ENCODE results near the gene GCC2.
"Not testable (repeated sequence)": the region's sequence is repeated elsewhere in the genome, so short reads cannot be mapped to it uniquely, and the experiment has no call there.

The GCC2 gene

DNA sequence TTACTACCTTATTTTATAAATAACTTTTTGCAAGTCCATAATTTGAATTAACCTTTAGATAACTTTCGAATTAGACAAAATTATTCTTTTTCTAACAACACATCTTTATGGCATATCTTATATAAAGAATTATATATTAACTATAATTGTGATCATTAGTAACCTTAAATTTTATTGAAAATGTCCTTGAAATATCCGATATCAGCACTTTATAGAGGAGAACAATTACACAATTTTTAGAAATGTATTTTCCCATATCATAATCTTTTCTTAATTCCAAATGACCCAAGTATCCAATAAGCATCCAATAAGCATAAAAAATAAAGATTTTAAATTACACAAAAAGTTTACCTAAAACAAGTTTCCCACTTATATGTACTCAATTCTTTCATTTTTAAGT lies 7.3 kb upstream of the GCC2 start:
- no peak for DNase-seq

GRCh38 chr2:108444941-108445840 lies 3.8 kb upstream of the GCC2 start:
- no peak for DNase-seq

GRCh38 chr2:108446703-108447102 lies 2.3 kb upstream of the GCC2 start:
- DNase-seq = no peak

DNA sequence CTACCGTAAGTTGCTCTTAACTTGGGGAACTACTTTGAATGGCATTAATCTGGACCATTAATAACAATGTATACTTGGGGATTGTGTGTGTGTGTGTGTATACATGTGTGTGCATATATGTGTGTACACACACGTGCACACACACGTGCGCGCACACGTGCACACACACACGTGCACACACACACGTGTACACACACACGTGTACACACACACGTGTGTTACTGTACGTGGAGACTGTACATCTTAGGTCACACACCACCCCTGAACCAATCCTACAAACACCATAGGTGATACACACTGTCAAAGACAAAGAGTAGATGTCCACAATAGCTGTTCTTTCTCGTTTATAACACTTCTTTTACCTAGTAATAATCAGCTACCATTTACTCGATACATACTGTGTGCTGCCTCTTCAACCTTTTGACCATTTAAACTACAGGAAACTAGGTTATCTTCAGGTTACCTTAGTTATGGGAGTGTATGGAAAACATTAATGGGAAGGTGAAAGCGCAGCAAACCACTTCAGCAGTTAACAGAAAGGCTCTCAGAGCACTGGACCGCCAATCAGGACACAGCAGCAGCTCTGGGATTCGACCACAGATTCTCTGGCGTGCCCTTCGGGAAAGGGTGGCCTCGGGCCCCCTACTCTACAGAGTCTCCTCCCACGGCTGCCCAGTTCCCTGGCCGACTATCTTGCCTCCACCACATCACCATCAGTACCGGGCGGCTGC lies 894 bp upstream of the GCC2 start:
- DNase-seq = no peak

DNA sequence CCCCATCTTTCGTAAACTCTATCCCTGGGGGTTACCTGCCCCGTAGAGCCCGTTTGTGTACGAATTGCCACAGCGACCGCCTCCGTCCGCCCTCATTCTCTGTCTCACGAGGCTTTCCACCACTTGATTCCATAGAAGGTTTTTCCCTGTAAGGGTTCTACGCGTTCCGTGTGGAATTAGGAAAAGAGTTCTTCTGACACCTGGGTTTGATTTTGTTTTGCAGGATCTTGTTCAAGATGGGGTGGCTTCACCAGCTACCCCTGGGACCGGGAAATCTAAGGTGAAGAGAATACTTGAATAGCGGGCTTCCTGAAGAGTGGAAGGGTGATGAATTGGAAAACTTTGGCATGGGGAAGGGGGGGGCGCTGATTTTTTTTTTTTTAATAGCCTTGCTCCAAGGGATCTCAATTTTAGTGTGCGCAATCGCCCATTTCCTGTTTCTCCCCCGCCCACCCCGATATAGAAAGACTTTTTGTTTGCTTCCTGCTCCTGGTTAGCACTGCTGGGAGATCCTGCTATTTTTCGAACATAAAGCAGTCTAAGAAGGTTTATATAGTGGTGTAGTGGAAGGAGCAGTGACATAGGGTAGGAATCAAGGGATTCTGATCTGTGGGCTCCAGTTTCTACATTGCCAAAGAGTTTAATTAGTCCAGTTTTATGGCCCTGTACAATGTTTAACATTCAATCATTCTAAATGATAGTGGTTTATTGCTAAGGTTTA lies 564 bp downstream of the GCC2 start:
- peak in 1 of 4 experiments; percentile 6 for DNase-seq

GRCh38 chr2:108450863-108451262 lies 1.9 kb downstream of the GCC2 start:
- DNase-seq = no peak

- no peak for DNase-seq
These were observed 3.0 kb downstream of the GCC2 start for GRCh38 chr2:108451976-108452375.

DNA sequence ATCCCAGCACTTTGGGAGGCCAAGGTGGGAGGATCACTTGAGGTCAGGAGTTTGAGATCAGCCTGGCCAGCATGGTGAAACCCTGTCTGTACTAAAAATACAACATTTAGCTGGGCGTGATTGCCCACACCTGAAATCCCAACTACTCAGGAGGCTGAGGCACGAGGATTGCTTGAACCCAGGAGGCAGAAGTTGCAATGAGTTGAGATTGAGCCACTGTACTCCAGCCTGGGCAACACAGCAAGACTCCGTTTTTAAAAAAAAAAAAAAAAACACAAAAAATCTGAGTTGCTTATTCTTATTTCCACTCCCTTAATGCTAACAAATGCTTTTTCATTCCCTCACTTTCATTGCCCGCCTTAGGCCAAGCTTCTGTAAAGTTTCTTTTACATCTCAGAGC lies 4.5 kb downstream of the GCC2 start:
- DNase-seq = not testable (repeated sequence)

DNA sequence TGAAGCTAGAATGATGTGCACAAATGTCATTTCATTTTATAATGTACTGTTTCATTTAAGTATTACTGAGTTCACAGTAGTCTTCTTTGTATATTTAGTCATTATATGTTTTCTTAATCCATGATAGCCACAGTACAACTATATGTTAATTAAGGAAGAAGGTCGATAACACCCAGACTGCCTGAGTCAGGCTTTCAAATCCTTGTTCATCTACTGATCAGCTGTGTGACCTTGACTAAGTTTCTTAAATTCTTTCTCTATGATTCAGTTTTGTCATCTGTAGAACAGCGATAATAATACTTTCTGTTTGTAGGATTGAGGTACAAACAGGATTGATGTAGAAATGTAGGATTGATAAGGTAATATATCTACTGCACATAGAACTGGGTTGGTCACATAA lies 5.4 kb downstream of the GCC2 start:
- no peak for DNase-seq

GRCh38 chr2:108455571-108455970 lies 6.6 kb downstream of the GCC2 start:
- DNase-seq = no peak

GRCh38 chr2:108458082-108458481 lies 9.1 kb downstream of the GCC2 start:
- no peak for DNase-seq

DNA sequence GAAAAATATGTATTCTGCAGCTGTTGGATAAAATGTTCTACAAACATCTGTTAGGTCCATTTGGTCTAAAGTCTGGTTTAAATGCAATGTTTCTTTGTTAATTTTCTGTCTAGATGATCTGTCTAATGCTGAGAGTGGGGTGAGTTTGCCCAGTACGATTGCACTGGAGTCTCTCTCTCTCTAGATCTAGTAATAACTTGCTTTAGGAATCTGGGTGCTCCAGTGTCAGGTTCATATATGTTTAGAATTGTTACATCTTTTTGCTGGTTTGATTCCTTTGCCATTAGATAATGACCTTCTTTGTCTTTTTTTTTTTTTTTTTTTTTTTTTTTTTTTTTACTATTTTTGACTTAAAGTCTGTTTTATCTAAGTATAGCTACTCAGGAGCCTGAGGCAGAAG lies 10.4 kb downstream of the GCC2 start:
- no peak for DNase-seq

DNA sequence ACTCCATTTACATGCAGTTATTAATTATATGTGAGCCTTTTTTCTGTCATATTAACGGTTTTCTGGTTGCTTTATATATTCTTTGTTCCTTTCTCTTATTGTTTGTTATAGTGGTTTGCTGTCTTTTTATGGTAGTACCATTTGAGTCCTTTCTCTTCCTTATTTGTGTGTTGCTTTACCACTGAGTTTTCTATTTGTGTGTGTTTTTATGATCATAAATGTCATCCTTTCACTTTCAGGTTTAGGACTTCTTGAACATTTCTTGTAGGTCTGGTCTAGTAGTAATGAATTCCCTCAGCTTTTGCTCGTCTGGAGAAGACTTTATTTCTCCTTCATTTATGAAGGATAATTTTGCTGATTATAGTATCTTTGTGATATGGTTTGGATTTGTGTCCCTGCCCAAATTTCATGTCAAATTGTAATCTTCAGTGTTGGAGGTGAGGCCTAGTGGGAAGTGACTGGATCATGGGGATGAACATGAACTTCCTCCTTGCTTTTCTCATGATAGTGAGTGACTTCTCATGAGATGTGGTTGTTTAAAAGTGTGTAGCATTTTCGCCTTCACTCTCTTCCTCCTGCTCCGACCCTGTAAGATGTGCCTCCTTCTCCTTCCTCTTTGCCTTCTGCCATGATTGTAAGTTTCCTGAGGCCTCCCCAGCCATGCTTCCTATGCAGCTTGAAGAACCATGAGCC lies 11.5 kb downstream of the GCC2 start:
- DNase-seq = no peak

- no peak for DNase-seq
These were observed 28.1 kb downstream of the GCC2 start for GRCh38 chr2:108477099-108477498.

- no peak for DNase-seq
These were observed 36.2 kb downstream of the GCC2 start for GRCh38 chr2:108485253-108485652.

DNA sequence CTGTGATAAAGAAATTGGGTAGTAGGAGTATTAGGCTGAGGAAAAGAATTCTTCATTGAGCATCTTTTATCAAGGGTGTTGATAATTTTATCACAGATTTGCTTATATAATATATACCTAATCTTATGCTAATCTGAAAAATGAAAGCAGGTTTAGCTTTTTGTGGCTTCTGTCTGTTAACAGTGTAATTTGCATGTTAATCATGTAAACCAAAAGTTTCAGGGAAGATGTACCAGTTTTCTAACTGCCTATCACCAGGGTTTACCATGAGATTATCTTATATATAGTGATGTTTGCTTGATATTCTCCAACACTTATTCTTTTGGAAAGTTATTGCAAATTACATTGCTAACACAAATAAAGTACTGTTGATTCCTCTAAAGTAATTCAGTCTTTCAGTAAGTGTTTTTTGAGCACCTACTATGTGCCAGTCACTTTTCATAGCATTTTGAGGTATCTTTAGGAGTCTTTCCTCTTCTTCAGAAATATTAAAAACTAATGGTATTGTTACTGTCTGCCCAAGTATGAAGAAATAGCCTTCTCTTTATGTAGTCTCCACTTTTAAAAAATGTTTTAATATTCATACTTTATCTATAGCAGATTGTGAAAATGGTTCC lies 41.6 kb downstream of the GCC2 start:
- DNase-seq = no peak

DNA sequence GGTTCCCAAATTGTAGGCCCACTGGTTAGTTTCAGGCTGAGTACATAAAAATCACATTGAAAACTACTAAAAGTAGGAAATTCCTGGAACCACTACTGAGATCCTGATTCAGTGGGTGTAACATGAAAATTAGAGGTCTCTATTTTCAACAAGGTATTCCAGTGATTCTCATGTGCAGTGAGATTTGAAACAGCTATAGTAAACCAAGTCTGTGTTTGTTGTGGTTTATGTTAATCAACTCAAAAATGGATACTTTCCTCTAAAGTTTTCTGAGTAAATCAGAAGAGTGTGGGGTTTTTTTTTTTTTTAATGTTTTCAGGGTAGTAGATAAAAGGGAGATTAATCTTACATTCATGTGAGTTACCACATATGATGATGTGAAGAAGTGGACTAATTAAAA lies 42.8 kb downstream of the GCC2 start:
- no peak for DNase-seq

DNA sequence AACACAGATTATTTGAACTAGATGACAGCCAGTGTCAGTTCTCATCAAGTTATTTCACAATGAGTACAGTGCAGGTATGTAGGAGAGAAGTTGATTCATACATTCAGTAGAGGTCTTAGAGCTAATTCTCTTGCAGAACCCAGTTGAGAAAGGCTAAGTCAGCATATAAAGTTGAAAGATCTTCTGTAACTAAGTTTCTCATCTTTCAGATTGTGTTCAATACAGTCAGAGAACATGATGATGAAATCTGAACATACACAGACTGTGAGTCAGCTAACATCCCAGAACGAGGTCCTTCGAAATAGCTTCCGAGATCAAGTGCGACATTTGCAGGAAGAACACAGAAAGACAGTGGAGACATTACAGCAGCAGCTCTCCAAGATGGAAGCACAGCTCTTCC lies 43.4 kb downstream of the GCC2 start:
- DNase-seq = no peak

DNA sequence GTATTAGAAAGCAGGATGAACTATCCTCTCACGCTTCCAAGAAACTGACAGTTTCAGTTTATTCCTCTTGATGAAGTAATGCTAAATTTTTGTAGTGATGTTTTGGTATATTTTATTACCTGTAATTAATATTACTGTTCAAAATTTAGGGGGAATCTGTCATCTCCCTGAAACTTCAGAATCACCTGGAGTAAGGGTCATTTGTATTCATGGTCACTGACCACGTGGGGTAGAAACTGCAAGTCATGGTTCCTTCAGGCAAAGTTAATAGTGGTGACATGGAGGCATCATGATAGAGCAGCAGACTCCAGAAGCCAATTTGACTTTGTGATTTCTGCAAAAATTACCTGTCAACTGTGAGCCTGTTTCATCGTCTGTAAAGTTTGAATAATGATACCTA lies 47.2 kb downstream of the GCC2 start:
- not testable (repeated sequence) for DNase-seq

DNA sequence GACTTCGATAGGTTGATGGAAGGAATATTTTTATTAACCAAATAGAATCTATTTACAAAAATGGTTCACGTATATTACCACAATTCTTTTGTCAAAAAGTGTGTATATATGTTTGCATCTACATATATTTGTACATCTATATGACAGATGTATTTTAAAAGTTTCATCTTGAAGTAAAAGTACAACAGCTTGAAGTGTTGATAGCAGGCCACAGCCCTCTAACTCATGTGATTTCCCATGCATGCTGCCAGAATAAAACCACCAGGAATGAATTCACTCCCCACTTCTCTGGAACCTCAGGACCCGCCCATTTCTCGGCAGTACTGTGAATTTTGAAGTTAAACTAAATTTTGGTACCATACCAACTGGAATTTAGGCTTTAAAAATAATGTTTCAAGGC lies 58.6 kb downstream of the GCC2 start:
- DNase-seq = not testable (repeated sequence)

DNA sequence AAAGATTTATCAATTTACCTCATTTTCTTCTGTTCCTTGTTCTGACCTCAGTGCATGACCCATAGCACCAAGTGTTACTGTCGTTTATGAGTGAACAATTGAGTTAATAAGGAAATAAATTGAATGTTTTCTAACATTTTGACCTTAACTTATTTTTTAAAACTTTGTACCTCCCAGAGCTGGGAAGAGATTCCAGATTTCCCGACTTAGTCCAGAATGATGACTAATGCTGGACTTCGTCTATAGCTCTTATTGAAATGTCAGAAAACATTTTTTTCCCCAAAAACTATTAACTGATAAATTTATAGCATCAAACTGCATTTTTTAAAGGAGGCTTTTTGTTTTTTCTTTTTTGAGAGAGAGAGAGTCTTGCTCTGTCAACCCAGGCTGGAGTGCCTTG lies 63.4 kb downstream of the GCC2 start:
- not testable (repeated sequence) for DNase-seq

DNA sequence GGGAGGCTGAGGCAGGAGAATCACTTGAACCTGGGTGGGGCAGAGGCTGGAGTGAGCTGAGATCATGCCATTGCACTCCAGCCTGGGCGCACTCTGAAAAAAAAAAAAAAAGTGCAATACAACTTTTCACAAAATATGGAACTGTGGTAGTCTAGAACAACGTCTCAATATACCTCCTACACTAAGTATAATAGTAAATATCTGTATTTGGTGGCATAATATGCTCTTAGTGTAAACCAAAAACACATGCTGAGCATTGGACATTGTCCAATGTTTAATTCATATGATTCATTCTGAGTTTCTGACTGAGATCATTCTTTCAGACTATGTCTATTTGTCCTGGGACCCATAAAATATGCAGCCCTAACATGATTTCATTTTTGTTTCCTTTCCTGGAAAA lies 65.5 kb downstream of the GCC2 start:
- not testable (repeated sequence) for DNase-seq
